NCI-H146 treated with DMSO at 0.1 percent for 48 hours (cell line): Measurements from ENCODE around the gene NAPEPLD.
"Not testable (repeated sequence)": the region's sequence is repeated elsewhere in the genome, so short reads cannot be mapped to it uniquely, and the experiment has no call there.

Experiments
- DNase-seq: peaks from one replicate; lab custom pipeline; 2025; ENCODE audit not compliant: unreplicated experiment; lab: John Stamatoyannopoulos, UW

NAPEPLD gene

GRCh38 chr7:103144754-103145153 lies 4.1 kb downstream of the NAPEPLD start:
- DNase-seq, result not testable (repeated sequence)

DNA sequence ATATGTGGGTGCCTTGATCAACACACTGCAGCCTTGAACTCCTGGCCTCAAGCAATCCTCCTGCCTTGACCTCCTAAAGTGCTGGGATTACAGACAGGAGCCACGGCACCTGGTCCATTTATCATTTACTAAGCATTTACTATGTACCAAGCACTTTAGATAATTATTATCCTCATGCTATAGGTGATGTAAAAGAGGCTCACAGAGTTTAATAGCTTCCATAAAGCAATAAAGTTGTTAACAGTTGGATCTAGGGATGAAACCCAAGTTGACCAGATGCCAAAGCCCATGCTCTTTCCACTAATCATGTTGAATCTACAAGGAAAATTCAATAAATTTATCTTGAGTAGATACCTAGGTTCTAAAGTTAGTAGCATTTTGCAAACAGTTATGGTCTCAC lies 5.0 kb downstream of the NAPEPLD start:
- no peak for DNase-seq

DNA sequence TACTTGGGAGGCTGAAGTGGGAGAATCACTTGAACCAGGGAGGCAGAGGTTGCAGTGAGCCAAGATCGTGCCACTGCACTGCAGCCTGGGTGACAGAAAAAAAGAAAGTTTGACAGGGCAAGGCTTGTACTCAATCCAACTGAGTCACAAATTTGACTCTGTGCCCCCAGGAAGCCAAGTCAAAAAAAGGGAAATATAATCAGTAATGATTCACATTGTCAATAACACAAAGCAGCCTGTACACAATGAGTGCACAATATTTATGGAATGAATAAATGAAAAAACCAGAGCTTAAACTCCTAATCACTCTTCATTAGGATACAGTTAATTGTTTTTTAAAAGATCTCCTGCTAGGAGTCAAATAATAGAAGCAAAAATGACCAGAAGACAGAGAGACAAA lies 6.4 kb downstream of the NAPEPLD start:
- peak; percentile 9 for DNase-seq

DNA sequence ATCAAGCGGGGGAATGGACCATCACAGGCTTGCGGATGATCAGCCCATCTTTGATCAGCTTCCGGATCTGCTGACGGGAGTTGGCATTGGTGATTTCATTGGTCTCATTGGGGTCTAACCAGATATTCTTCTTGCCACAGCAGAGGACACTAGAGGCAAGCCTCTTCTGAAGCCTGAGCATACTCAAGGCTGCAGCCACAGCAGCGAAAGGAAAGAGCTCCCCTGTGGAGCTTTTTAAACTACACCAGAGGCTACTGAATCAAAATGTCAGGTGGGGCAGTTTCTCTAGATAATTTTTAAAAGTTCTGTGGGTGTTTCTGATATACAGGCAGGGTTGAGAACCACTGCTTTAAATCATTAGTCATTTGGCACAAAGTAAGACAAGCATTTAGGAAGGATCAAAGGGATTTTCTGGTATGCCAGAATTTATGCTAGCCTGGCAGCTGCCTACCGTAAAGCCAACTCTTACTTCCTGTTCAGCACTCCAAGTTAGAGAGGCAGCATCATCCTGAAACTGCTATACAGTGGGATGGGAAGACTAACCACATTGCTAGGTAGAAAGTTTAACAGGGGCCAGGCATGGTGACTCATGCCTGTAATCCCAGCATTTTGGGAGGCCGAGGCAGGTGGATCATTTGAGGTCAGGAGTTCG lies 7.0 kb downstream of the NAPEPLD start:
- DNase-seq, result no peak

DNA sequence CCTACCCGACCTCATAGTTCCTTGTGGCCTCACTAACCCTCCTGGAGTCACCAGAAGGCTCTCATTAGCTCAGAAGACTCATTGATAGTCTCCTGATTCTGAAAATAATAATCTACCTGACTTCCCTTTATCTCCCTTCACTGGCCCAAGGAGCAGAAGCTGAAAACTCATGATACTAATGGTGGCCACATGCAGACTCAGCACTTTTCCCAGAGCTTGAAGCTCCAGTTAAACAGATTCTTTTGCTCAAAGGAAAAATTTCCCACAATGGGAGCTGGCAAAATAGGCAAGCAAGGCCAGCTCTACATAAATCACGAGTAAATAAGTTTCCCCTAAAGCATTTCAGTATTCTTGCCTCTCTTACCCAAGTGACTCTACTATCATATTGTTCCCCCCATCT lies 8.2 kb downstream of the NAPEPLD start:
- no peak for DNase-seq

DNA sequence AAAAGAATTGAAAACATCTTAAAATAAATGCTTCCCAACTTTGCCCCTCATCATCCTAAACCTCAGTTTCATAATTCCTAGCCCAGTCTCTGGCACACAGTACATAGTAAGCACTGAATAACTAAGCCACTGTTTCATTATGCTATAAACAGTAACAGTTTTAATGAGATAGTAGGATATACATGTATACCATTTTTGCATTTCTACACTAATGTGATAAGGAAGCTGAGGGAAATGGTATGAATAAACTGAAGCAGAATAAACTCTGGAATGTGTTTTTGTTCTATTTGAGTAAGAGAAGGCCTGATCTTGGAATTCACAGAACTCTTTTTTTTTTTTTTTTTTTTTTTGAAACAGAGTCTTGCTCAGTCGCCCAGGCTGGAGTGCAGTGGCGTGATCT lies 8.8 kb downstream of the NAPEPLD start:
- no peak for DNase-seq

- no peak for DNase-seq
Observed at GRCh38 chr7:103134836-103135554, 13.9 kb downstream of the NAPEPLD start.

- DNase-seq, result no peak
Observed at GRCh38 chr7:103132995-103133688, 15.8 kb downstream of the NAPEPLD start.

DNA sequence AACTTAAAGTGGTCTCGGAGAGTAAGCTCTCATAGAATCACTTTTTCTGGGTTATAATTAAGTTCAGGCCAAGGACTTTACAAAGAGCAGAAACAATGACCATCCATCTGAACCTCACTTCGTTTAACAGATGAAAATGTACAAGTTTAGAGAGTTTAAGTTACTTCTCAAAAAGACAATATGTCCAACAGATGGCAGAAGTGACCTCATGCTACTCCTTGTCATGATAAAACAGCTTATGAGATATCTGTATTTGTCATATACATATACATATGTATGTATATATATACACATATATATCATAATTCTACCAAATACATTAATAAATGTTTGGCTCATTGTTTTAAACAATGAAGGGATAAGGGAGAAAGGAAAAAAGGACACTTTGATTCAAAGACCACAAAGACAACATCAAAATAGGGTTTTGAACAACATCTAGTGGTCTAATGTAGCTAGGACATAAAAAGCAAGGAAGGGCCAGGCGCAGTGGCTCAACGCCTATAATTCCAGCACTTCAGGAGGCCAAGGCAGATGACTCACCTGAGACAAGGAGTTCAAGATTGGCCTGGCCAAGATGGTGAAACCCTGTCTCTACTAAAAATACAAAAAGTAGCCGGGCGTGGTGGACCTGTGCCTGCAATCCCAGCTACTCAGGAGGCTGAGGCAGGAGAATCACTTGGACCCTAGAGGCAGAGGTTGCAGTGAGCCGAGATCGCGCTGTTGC lies 17.8 kb downstream of the NAPEPLD start:
- no peak for DNase-seq

DNA sequence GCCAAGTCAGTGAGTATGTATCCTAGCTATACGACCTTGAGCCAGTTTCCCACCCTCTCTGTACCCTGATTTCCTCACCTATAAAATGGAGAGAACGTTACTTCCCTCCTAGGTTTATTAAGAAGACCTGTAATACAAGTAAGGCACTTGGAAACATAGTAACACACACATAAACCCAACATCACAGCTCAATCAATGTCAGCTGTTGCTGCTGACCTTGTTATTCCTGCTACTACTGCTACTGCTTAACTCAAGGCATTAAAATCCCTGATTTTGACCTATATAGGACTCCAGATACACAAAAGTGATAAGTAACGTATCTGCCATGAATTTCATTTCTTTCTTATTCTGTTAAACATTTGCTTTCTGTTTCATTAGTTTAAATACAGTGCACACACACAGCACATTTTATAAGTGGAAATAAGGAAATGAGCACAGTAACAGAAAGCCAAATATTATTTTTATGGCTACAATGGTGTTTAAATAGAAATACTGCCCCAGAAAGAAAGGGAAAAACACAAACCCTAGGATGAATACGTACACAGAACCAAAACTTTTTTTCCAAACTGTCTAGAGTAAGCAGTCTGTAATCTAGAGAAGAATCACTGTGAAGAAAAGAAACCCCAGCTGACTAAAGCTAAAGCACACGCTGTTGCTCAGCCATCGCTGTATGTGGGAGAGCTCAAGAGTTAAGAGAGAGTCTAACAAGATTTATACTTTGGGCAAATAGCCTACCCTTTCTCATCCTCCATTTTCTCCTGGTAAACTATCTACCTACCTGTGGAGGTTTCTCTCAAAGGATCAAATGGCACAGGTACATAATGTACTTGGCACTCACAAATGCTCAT lies 19.0 kb downstream of the NAPEPLD start:
- DNase-seq, result no peak

DNA sequence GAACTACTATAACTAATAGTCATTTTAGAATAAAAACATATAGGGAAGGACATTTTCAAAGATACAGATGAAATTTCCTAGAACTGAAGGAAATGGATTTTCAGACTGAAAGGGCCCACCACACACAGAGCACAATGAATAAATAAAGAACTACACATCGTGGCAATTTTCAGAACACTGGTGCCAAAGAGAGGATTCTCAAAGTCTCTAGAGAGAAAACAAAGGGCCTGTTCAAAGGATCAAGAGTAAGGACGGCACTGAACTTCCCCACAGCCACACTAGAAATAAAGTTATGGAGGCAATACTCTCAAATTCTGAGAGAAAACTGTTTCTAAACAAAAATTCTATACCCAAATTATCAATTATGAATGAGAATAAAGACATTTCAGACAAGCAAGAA lies 21.9 kb downstream of the NAPEPLD start:
- DNase-seq, result no peak

DNA sequence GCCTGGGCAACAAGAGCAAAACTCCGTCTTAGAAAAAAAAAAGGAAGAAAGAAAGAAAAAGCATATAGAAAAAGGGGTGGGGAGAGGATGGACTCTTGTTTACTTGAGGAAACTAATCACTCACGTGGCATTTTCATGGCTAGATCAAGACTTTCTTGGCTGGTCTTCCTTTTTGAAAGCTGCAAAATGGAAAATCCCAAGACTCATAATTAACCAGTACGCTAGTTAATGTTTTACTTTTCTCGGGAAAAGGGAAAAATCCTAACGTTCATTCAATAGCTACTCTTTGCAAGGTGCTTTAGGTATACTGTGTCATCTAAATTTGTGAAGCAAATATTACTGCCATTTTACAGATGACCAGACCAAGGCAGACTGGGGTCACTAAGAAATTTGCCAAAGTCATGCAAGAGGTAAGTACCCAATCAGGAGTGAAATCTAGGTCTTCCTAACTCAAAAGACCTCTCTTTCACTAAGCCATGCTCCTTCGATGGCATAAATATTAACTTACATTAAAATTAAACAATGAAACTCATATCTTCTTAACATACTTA lies 24.4 kb downstream of the NAPEPLD start:
- DNase-seq, result no peak

- no peak for DNase-seq
Observed at GRCh38 chr7:103123529-103123928, 25.4 kb downstream of the NAPEPLD start.

GRCh38 chr7:103121641-103122040 lies 27.3 kb downstream of the NAPEPLD start:
- DNase-seq, result no peak

GRCh38 chr7:103120362-103120761 lies 28.5 kb downstream of the NAPEPLD start:
- no peak for DNase-seq

GRCh38 chr7:103119791-103120291 lies 29.1 kb downstream of the NAPEPLD start:
- no peak for DNase-seq

DNA sequence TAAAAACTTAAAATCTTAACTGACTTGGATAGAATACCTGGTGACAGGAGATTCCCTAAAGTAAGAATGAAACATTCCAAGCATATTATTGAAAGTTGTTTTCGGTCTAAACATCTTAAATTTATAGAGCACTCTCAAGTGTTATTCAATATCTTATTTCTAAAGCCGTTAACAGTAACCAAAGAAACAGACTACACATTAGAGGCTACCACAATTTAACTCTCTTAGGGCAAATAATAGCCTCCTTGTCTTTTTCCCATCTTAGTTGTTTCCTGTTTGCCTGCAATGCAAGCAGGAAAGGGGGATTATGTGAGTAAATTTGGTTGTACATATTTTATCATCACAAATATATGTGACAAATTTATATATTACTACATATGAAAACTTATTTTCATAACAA lies 31.4 kb downstream of the NAPEPLD start:
- DNase-seq, result no peak

DNA sequence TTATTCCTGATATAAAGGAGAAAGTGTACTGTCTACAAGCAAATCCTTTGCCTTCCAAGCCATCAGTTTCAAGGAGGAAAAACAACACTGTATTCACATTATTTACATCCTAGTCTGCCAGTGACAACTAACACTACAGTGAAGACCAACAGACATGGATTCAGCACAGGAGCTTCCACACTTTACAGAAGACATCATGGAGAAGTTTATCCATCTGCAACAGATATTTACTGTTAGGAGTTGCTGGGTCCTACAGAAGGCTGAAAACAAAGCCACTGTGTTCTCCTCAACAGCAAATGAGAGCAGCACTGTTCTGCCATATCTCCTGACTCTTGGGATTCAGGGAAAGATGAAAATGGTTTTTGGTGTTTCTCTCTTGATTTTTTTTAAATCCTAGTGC lies 31.9 kb downstream of the NAPEPLD start:
- DNase-seq, result no peak

DNA sequence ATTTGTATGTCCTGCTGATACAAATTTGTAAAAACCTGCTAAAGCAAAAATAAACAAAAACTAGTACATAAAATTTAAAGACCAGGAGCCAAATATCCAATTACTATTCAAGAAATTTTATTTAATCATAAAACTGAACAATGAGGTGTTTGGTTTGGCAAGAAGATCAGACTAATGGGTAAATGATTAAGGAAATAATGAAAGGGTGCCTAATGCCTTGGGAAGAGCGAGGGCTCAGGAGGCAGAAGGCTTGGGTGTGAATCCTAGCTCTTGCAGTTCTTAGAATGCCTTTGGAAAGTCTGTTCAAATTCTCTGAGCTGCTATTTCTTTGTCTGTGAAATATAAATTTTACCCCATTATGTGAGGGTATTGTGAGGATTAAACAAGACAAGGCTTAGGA lies 32.4 kb downstream of the NAPEPLD start:
- no peak for DNase-seq

DNA sequence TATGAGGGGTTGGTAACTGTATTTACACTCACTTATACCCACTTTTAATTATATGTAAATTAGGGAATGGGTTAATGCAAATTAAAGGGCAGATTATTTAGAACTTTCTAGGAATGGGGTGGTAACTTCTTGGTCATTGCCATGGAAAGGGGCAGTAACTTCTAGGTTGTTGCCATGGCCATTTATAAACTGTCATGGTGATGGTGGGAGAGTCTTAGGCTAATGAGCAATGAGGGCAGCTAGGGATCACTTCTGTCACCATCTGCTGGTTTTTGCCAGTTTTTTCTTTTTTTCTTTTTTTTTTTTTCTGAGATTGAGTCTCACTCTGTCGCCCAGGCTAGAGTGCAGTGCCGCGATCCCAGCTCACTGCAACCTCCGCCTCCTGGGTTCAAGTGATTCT lies 33.1 kb downstream of the NAPEPLD start:
- no peak for DNase-seq
